Measurements from ENCODE around the gene POLH. TPM values are rescaled to one million over a fixed set of nuclear protein-coding genes. Genes with fewer than 3 reads are reported as not detected.

The POLH gene
- total RNA-seq, 1 experiment from 2014 or later: 24.9 TPM

- TF ChIP-seq EZH2 (IDR thresholded peaks at IDR 0.05; ENCODE audit: borderline replicate concordance, low read depth, low read length, poor library complexity, severe bottlenecking): no peak
- TF ChIP-seq, protein P1, sequence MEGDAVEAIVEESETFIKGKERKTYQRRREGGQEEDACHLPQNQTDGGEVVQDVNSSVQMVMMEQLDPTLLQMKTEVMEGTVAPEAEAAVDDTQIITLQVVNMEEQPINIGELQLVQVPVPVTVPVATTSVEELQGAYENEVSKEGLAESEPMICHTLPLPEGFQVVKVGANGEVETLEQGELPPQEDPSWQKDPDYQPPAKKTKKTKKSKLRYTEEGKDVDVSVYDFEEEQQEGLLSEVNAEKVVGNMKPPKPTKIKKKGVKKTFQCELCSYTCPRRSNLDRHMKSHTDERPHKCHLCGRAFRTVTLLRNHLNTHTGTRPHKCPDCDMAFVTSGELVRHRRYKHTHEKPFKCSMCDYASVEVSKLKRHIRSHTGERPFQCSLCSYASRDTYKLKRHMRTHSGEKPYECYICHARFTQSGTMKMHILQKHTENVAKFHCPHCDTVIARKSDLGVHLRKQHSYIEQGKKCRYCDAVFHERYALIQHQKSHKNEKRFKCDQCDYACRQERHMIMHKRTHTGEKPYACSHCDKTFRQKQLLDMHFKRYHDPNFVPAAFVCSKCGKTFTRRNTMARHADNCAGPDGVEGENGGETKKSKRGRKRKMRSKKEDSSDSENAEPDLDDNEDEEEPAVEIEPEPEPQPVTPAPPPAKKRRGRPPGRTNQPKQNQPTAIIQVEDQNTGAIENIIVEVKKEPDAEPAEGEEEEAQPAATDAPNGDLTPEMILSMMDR (conservative IDR thresholded peaks at IDR 0.05; ENCODE audit: low read depth, low read length): no peak
- Histone ChIP-seq H3K9me3 (ENCODE audit: low read depth, low read length, poor library complexity, severe bottlenecking) (no peaks in the 10 kb centered on the region), H3K4me1 (ENCODE audit: insufficient read depth, low read length, poor library complexity, severe bottlenecking) (no peaks in the 10 kb centered on the region), H3K27me3 (replicated peaks; ENCODE audit: insufficient read depth, low read depth, low read length, poor library complexity) (no peaks in the 10 kb centered on the region), H3K36me3 (ENCODE audit: insufficient read depth, low read length, poor library complexity, severe bottlenecking) (peaks cover 54% of the 10 kb centered on the region), H3K4me3 (ENCODE audit: low read depth, low read length, poor library complexity, severe bottlenecking) (no peak overlapping the region), H3K27ac (ENCODE audit: low read depth, low read length, poor library complexity, severe bottlenecking) (no peak overlapping the region)
- intact Hi-C loops (cut with micrococcal nuclease; ENCODE audit: unreplicated experiment): no loop called here
- ChIA-PET CTCF (no interaction called here), POLR2A (ENCODE audit: low non-redundant PET) (interaction anchor here (0.6 kb wide), 1 partner anchor 691 kb away, joined by 10 read pairs; no protein-coding TSS in a partner anchor)
- no TSS peak for BruUV-seq (replicated peaks)
- no peak for DNase-seq (ENCODE audit: low spot score)
These were observed 24.6 kb downstream of the POLH start for GRCh38 chr6:43600595-43600994.

- intact Hi-C loops (cut with micrococcal nuclease; ENCODE audit: unreplicated experiment): no loop called here
- no TSS peak for BruUV-seq (replicated peaks)
- Histone ChIP-seq H3K4me3 (ENCODE audit: low read depth, low read length, poor library complexity, severe bottlenecking) (no peak overlapping the region), H3K9me3 (ENCODE audit: low read depth, low read length, poor library complexity, severe bottlenecking) (no peaks in the 10 kb centered on the region), H3K27me3 (replicated peaks; ENCODE audit: insufficient read depth, low read depth, low read length, poor library complexity) (no peaks in the 10 kb centered on the region), H3K27ac (ENCODE audit: low read depth, low read length, poor library complexity, severe bottlenecking) (no peak overlapping the region), H3K4me1 (ENCODE audit: insufficient read depth, low read length, poor library complexity, severe bottlenecking) (peaks cover 4% of the 10 kb centered on the region), H3K36me3 (ENCODE audit: insufficient read depth, low read length, poor library complexity, severe bottlenecking) (peaks cover 67% of the 10 kb centered on the region)
- POLR2A ChIA-PET (ENCODE audit: low non-redundant PET): no interaction called here
- peak; percentile 17 for DNase-seq (ENCODE audit: low spot score)
- TF ChIP-seq EZH2 (IDR thresholded peaks at IDR 0.05; ENCODE audit: borderline replicate concordance, low read depth, low read length, poor library complexity, severe bottlenecking): no peak
- TF ChIP-seq, protein P1 (conservative IDR thresholded peaks at IDR 0.05; ENCODE audit: low read depth, low read length): no peak
- CTCF ChIA-PET: no interaction called here
These were observed 28.2 kb downstream of the POLH start for GRCh38 chr6:43604174-43604573.

DNA sequence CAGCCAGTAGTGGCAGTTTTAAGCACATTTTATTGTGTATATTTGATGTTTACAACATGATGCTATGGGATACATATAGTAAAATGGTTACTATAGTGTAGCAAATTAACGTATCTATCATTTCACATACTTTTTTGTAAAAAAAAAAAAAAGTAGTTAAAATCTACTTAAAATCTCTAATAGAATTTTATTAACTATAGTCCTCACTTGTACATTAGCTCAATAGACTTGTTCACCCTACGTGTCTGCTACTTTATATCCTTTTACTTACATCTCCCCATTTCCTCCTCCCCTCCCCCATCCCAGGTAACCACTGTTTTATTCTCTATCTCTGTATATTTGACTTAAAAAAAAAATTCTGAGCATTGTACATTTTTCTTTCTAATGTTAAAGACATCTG is 30.0 kb downstream of the POLH start:
- H3K27ac ChIP-seq (ENCODE audit: low read depth, low read length, poor library complexity, severe bottlenecking): no peak overlapping the region
- ChIA-PET POLR2A (ENCODE audit: low non-redundant PET) (no interaction called here), CTCF (no interaction called here)
- H3K4me3 ChIP-seq (ENCODE audit: low read depth, low read length, poor library complexity, severe bottlenecking): no peak overlapping the region
- no peaks in the 10 kb centered on the region for H3K9me3 ChIP-seq (ENCODE audit: low read depth, low read length, poor library complexity, severe bottlenecking)
- peaks cover 4% of the 10 kb centered on the region for H3K4me1 ChIP-seq (ENCODE audit: insufficient read depth, low read length, poor library complexity, severe bottlenecking)
- no peak for DNase-seq (ENCODE audit: low spot score)
- intact Hi-C loops (cut with micrococcal nuclease; ENCODE audit: unreplicated experiment): loop anchor here (5.0 kb wide), 1 partner anchor 151 kb away; no protein-coding TSS in a partner anchor
- H3K36me3 ChIP-seq (ENCODE audit: insufficient read depth, low read length, poor library complexity, severe bottlenecking): peaks cover 71% of the 10 kb centered on the region
- no peaks in the 10 kb centered on the region for H3K27me3 ChIP-seq (replicated peaks; ENCODE audit: insufficient read depth, low read depth, low read length, poor library complexity)
- TF ChIP-seq EZH2 (IDR thresholded peaks at IDR 0.05; ENCODE audit: borderline replicate concordance, low read depth, low read length, poor library complexity, severe bottlenecking): no peak
- TF ChIP-seq, protein P1 (conservative IDR thresholded peaks at IDR 0.05; ENCODE audit: low read depth, low read length): no peak
- BruUV-seq (replicated peaks): no TSS peak
